DND-41 (cell line): ENCODE data around the gene DEAF1.

Source experiments
- ATAC-seq: fragments of 200-7000 bp; cut with Tn5 transposase; 3 replicates; pipeline ENCODE4 v1.9.1; 2021; ENCODE audit warnings: low read depth; ENCODE audit not compliant: insufficient read depth
- DNase-seq: peaks from one replicate; pipeline ENCODE4 v3.0.0-alpha.2; 2020
- H2AFZ ChIP-seq: 2 replicates; pipeline ENCODE4 v1.6.0; 2012; ENCODE audit warnings: low read depth, low read length
- H3K27ac ChIP-seq: 2 replicates; pipeline ENCODE4 v1.5.1; 2012; ENCODE audit warnings: low read length, inconsistent platforms
- H3K27me3 ChIP-seq: fragments of 200-600 bp; sonication (generic); 2 replicates; pipeline ENCODE4 v1.6.0; 2012; ENCODE audit warnings: low read length, mild to moderate bottlenecking, inconsistent platforms; ENCODE audit not compliant: insufficient read depth, poor library complexity
- H3K36me3 ChIP-seq: 2 replicates; pipeline ENCODE4 v1.5.1; 2012; ENCODE audit warnings: low read length, inconsistent platforms; ENCODE audit not compliant: insufficient read depth
- H3K4me1 ChIP-seq: 2 replicates; pipeline ENCODE4 v1.5.1; 2012; ENCODE audit warnings: mild to moderate bottlenecking, low read length; ENCODE audit not compliant: insufficient read depth
- H3K4me2 ChIP-seq: 2 replicates; pipeline ENCODE4 v1.6.0; 2012; ENCODE audit warnings: mild to moderate bottlenecking, moderate library complexity, low read length, inconsistent platforms; ENCODE audit not compliant: insufficient read depth
- H3K4me3 ChIP-seq, 2 experiments: fragments of 200-600 bp in 1 of 2; shearing (Covaris generic) in 1 of 2; 2 replicates each; pipeline ENCODE4 v1.5.1; 2012 to 2016; ENCODE audit warnings: inconsistent platforms in 2 of 2, low read length in 2 of 2, mild to moderate bottlenecking in 2 of 2, low read depth in 1 of 2, moderate library complexity in 1 of 2
- H3K79me2 ChIP-seq: 2 replicates; pipeline ENCODE4 v1.6.0; 2012; ENCODE audit warnings: low read length, inconsistent platforms; ENCODE audit not compliant: insufficient read depth
- H3K9ac ChIP-seq: 2 replicates; pipeline ENCODE4 v1.6.0; 2012; ENCODE audit warnings: low read depth, mild to moderate bottlenecking, inconsistent platforms, low read length, moderate library complexity
- H3K9me3 ChIP-seq: 2 replicates; pipeline ENCODE4 v1.5.1; 2012; ENCODE audit warnings: low read length, moderate library complexity, mild to moderate bottlenecking, inconsistent platforms; ENCODE audit not compliant: insufficient read depth, severe bottlenecking
- H4K20me1 ChIP-seq: 2 replicates; pipeline ENCODE4 v1.6.0; 2012; ENCODE audit warnings: low read length; ENCODE audit not compliant: insufficient read depth
- CTCF ChIP-seq: IDR thresholded peaks from 2 replicates; pipeline ENCODE4 v1.5.1; 2012; ENCODE audit warnings: borderline replicate concordance, low read length, moderate library complexity, mild to moderate bottlenecking; ENCODE audit not compliant: poor library complexity, severe bottlenecking; ENCODE audit errors: extremely low read depth
- EZH2 ChIP-seq: IDR thresholded peaks from 3 replicates; pipeline ENCODE4 v1.6.1; 2012; ENCODE audit warnings: borderline replicate concordance, low read depth, mild to moderate bottlenecking, moderate library complexity, low read length, inconsistent platforms; ENCODE audit not compliant: severe bottlenecking

DEAF1 gene

GRCh38 chr11:726278-727220 lies 31.5 kb upstream of the DEAF1 start:
- Histone ChIP-seq H3K9me3 (no peaks in the 10 kb centered on the region), H3K4me3 (no peak overlapping the region), H3K4me2 (no peak overlapping the region), H3K79me2 (no peaks in the 10 kb centered on the region), H3K9ac (no peak overlapping the region), H4K20me1 (peaks cover 15% of the 10 kb centered on the region), H3K4me1 (peaks cover 7% of the 10 kb centered on the region), H2AFZ (no peak overlapping the region), H3K36me3 (no peaks in the 10 kb centered on the region), H3K27ac (no peak overlapping the region), H3K27me3 (no peaks in the 10 kb centered on the region)
- TF ChIP-seq EZH2 (no peak), CTCF (no peak)
- no peak for ATAC-seq
- no peak for DNase-seq

- TF ChIP-seq EZH2 (no peak), CTCF (no peak)
- Histone ChIP-seq H3K27me3 (no peaks in the 10 kb centered on the region), H3K9me3 (no peaks in the 10 kb centered on the region), H3K27ac (no peak overlapping the region), H3K4me1 (peaks cover 7% of the 10 kb centered on the region), H3K79me2 (no peaks in the 10 kb centered on the region), H3K4me3 (no peak overlapping the region), H3K4me2 (no peak overlapping the region), H4K20me1 (peaks cover 15% of the 10 kb centered on the region), H2AFZ (no peak overlapping the region), H3K9ac (no peak overlapping the region), H3K36me3 (no peaks in the 10 kb centered on the region)
- ATAC-seq, result no peak
- DNase-seq, result no peak
Measured at GRCh38 chr11:725624-726202, 30.7 kb upstream of the DEAF1 start.

- ATAC-seq (no peak), DNase-seq (no peak)
- Histone ChIP-seq H3K4me3 (no peak overlapping the region), H2AFZ (no peak overlapping the region), H3K27me3 (no peaks in the 10 kb centered on the region), H3K4me2 (no peak overlapping the region), H3K36me3 (no peaks in the 10 kb centered on the region), H3K79me2 (no peaks in the 10 kb centered on the region), H3K9ac (no peak overlapping the region), H3K9me3 (no peaks in the 10 kb centered on the region), H4K20me1 (peaks cover 15% of the 10 kb centered on the region), H3K4me1 (peaks cover 7% of the 10 kb centered on the region), H3K27ac (no peak overlapping the region)
- TF ChIP-seq CTCF, result no peak
- no peak for TF ChIP-seq EZH2
Measured at GRCh38 chr11:724778-725386, 29.9 kb upstream of the DEAF1 start.
